TTC549 (cell line): Measurements from ENCODE around the gene ARSA.

Experiments
- FAIRE-seq: peaks from 2 replicates; lab custom pipeline; 2012; peaks lifted over from hg19 to GRCh38; lab: Jason Lieb, UNC

The ARSA gene

DNA sequence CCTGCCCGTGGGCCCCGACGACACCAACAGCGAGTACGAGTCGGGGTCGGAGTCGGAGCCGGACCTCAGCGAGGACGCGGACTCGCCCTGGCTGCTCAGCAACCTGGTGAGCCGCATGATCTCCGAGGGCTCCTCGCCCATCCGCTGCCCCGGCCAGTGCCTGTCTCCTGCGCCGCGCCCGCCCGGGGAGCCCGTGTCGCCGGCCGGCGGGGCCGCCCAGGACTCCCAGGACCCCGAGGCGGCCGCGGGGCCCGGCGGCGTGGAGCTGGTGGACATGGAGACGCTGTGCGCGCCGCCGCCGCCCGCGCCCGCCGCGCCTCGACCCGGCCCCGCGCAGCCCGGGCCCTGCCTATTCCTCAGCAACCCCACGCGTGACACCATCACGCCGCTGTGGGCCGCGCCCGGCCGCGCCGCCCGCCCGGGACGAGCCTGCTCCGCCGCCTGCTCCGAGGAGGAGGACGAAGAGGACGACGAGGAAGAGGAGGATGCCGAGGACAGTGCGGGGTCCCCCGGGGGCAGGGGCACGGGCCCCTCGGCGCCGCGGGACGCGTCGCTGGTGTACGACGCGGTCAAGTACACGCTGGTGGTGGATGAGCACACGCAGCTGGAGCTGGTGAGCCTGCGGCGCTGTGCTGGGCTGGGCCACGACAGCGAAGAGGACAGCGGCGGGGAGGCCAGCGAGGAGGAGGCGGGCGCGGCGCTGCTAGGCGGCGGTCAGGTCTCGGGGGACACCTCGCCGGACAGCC lies 23.5 kb downstream of the ARSA start:
- FAIRE-seq: no peak

GRCh38 chr22:50603511-50604255 lies 24.3 kb downstream of the ARSA start:
- FAIRE-seq: no peak

GRCh38 chr22:50602338-50602700 lies 25.6 kb downstream of the ARSA start:
- no peak for FAIRE-seq

GRCh38 chr22:50601669-50602337 lies 26.1 kb downstream of the ARSA start:
- no peak for FAIRE-seq

- FAIRE-seq: no peak
Observed at GRCh38 chr22:50600967-50601668, 26.8 kb downstream of the ARSA start.

GRCh38 chr22:50600538-50600937 lies 27.4 kb downstream of the ARSA start, which contains the start of gene MAPK8IP2:
TSS of gene MAPK8IP2 (plus strand) at chr22:50600793. CDS start at chr22:50600819, 26 bp downstream.
- FAIRE-seq: no peak

GRCh38 chr22:50599816-50600455 lies 28.0 kb downstream of the ARSA start:
- FAIRE-seq: no peak

DNA sequence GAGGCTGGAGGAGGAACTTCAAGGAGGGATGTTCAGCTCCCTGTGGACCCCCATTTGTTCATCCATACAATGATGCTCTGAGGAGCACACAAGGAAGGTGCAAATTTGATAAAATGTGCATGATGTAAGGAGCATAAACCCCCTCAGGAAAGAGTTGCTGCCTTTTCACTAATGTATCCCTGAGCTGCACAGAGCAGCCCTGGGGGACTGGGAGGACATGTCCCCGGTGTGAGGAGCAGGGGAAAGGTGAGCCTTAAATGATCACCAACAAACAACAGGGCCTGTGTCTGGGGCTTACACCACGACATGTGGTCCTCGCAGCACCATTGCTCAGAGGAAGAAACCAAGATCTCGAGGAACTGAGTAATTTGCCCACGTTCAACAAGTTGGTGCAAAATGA lies 30.9 kb downstream of the ARSA start:
- no peak for FAIRE-seq

DNA sequence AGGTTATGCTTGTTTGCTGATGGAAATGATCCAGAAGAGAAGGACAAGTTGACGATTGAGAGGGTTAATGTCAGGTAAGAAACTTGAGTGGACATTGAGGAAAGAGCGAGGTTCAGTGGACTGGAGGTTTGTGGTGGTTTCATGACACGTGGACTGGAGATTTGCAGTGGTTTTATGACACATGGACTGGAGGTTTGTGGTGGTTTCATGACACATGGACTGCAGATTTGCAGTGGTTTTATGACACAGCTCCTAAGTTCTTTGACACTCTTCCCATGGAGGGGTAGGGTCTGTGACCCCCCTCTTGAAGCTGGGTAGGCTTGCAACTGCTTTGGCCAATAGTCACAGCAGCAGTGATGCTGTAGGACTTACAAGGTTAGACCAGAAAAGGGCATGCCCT lies 32.8 kb downstream of the ARSA start:
- no peak for FAIRE-seq

GRCh38 chr22:50587407-50587806 lies 40.5 kb downstream of the ARSA start:
- FAIRE-seq: no peak

GRCh38 chr22:50586416-50586815 lies 41.5 kb downstream of the ARSA start:
- FAIRE-seq: no peak

DNA sequence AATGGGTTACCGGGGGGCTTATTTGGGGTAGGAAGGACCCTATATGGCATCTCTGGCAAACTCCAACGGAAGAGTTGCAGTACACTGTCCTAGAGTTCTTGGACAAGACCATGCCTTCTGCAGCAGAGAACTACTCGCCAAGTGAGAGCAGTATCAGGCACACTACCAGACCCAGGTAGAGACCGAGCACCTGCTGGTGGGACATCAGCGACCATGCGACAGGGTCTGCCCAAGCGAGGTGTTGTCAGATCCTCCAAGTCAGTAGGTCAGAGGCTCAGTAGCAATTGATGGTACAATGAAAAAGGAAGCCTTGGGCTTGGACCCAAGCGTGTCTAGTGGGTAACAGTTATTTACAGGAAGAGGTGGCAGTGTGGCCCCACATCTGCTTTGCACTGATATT lies 42.2 kb downstream of the ARSA start:
- FAIRE-seq: no peak

- FAIRE-seq: no peak
Observed at GRCh38 chr22:50585238-50585637, 42.7 kb downstream of the ARSA start.

DNA sequence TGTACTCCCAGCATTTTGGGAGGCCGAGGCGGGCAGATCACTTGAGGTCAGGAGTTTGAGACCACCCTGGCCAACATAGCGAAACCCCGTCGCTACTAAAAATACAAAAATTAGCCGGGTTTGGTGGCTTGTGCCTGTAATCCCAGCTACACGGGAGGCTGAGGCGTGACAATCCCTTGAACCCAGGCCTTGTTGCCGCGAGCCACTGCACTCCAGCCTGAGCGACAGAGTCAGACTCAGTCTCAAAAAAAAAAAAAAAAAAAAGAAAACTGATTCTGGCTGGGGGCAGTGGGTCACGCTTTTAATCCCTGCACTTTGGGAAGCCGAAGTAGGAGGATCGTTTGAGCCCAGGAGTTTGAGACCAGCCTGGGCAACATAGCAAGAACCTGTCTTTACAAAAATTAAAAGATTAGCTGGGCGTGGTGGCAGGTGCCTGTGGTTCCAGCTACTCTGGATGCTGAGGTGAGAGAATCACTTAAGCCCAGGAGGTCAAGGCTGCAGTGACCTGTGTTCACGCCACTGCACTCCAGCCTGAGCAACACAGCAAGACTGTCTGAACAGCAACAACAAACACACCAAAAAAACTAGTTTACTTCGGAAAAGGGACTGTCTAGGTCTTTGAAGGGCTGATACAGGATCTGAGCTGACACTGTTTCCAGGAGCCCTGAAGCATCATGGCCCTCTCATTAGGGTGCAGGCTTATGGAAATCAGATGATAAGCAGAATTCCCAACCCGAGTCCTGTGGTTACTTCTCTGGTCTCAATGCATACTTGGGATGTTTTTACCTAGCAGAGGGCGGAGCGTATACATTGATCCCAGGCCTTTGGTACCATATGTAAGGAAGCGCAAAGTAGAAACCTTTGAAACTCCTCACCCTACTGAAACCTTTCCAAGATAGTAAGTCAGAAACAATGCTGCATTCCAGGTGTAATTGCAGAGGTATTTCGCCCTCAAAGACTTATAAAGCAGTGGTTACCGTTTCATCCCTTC lies 43.6 kb downstream of the ARSA start:
- FAIRE-seq: no peak

GRCh38 chr22:50583294-50583861 lies 44.6 kb downstream of the ARSA start:
- FAIRE-seq: no peak

- FAIRE-seq: peak; percentile 97
Observed at GRCh38 chr22:50582493-50583293, 45.3 kb downstream of the ARSA start, which contains the start of gene CHKB. TSS of gene CHKB (minus strand) at chr22:50582849. CDS start at chr22:50582781, 68 bp downstream.

DNA sequence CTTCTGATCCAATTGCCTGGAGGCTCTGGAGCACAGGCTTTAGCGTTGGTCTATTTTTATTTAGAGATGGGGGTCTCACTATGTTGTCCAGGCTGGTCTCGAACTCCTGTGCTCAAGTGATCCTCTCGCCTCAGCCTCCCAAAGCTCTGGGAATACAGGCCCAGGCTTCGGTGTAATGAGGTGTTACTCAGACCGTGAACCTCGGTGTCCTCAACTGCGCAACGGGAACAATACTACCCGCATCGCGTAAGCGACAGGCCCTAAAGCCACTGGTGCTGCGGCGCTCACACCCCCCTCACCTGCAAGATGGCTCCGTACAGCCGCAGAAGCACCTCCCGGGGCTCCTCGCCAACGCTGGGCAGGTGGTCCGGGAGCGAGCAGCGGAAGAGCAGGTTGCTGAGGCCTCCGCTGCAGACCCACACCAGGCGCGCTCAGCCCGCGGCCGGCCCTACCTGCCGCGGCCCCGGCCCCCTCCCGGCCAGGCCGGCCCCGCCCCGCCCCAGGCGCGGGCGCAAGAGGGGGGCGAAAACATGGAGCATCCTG lies 45.9 kb downstream of the ARSA start:
- FAIRE-seq: no peak

- no peak for FAIRE-seq
Observed at GRCh38 chr22:50581031-50581949, 46.7 kb downstream of the ARSA start.
